A549 (cell line): ENCODE data around the gene NANOS2.

Experiments used
- CHD4 ChIP-seq: fragments of 200-600 bp; sonication (generic); IDR thresholded peaks from 2 replicates; pipeline ENCODE4 v1.6.1; 2016; ENCODE audit warnings: antibody characterized with exemption, mild to moderate bottlenecking, borderline replicate concordance
- CTCF ChIP-seq: fragments of >200 bp; sonication (Bioruptor Twin); formaldehyde crosslinking; IDR thresholded peaks from 3 replicates; pipeline ENCODE4 v1.5.1; 2016
- EHMT2 ChIP-seq: fragments of 200-600 bp; sonication (generic); IDR thresholded peaks from 2 replicates; pipeline ENCODE4 v1.6.1; 2016; ENCODE audit warnings: antibody characterized with exemption, low read depth, mild to moderate bottlenecking, moderate library complexity
- HDAC2 ChIP-seq: fragments of 200-600 bp; sonication (generic); IDR thresholded peaks from 2 replicates; pipeline ENCODE4 v1.6.1; 2016
- HOXA7 ChIP-seq: fragments of 250-450 bp; sonication (Bioruptor Pico); IDR thresholded peaks from 2 replicates; pipeline ENCODE4 v1.5.0; 2020; ENCODE audit warnings: mild to moderate bottlenecking, moderate library complexity
- HOXB13 ChIP-seq: fragments of 250-450 bp; sonication (Bioruptor Pico); IDR thresholded peaks from 2 replicates; pipeline ENCODE4 v1.5.0; 2020; ENCODE audit warnings: low read depth, mild to moderate bottlenecking, moderate library complexity
- KDM5A ChIP-seq: fragments of 200-600 bp; sonication (generic); IDR thresholded peaks from 2 replicates; pipeline ENCODE4 v1.6.1; 2016; ENCODE audit warnings: antibody characterized with exemption, mild to moderate bottlenecking
- NFE2L2 ChIP-seq: fragments of 150-350 bp; conservative IDR thresholded peaks from 2 replicates; pipeline ENCODE4 v1.6.1; 2014; ENCODE audit warnings: low read length

- TF ChIP-seq CTCF (no peak), KDM5A (no peak), HOXA7 (CRISPR knock-in tag) (no peak), NFE2L2 (no peak), HOXB13 (CRISPR knock-in tag) (no peak), HDAC2 (no peak), EHMT2 (no peak), CHD4 (no peak)
Measured at GRCh38 chr19:45899919-45900589, 14.5 kb downstream of the NANOS2 start.
